GM18526 (cell line): ENCODE measurements around the gene XPNPEP3.

Experiments used
- POLR2A ChIP-seq: IDR thresholded peaks from 3 replicates; pipeline ENCODE4 v1.6.1; 2011; ENCODE audit not compliant: insufficient read length; ENCODE audit errors: extremely low read depth

XPNPEP3 gene

DNA sequence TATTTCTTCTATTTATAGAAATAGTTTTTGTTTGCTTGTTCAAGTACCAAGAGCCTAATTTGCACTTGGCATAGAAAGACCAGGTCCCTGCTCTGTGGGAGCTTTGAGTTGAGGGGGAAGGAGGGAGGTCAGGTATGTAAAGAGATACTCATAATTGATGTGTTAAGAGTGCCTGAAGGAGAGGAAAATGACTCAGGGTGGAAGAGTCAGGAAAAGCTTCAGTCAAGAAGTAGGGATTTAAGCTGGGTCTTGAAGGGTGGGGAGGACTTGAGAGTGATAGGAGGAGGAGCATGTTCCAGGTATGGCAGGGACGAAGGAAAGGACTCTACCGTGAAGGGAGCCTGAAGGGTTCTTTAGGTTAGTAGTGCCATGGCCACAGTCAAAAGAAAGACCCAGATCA, 103.2 kb downstream of the XPNPEP3 start:
- TF ChIP-seq POLR2A: no peak

DNA sequence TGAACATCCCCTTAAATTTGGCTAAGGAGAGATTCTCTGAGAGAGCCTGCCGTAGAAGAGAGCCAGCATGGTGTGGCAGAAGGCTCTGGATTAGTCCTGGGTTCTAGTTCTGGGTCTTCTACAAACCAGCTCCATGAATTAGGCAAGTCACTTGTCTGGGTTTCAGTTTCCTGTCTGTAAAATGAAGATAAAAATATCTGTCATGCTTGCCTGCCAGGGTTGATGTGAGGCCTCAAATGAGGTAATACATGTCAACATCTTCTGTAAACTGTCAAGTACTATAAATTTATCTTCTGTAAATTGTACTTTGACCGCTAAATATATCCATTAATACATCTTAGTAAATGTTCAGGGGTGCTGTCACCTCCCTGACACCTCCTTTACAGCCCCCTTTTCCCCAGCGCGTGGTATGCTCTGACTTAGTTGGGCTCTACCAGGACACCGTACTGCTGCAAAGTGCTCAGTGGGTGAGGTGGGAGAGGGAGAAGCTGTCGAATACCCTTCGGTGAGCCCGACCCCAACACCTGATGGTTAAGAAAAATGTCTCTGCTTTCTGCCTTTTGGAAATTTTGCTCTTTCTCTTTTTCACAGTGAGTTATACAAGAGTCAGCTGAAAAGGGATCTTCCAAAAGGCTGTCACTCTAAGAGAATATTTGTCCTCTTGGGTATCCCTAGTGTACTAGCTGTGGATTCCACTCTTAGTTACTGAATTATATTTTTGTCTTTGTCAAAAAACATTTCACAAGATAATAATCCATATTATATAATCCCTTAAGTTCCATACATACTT, 109.2 kb downstream of the XPNPEP3 start:
- TF ChIP-seq POLR2A: no peak

DNA sequence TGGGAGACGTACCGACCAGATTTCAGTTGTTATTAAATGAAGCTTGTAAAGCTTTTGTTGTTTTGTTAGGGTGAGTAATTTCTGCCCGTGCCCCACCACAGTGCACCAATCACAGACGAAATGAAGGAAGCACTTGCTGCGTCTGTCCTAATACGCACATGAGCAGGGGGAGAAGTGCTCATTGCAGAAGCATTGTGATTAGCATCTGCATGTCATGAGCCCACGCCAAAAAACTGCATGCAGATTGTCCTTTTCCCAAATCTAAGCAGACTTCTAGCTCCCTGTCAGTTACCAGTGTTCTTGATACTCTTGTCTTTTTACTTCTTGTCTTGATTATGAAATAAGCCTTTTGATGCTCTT, 109.8 kb downstream of the XPNPEP3 start:
- no peak for TF ChIP-seq POLR2A

DNA sequence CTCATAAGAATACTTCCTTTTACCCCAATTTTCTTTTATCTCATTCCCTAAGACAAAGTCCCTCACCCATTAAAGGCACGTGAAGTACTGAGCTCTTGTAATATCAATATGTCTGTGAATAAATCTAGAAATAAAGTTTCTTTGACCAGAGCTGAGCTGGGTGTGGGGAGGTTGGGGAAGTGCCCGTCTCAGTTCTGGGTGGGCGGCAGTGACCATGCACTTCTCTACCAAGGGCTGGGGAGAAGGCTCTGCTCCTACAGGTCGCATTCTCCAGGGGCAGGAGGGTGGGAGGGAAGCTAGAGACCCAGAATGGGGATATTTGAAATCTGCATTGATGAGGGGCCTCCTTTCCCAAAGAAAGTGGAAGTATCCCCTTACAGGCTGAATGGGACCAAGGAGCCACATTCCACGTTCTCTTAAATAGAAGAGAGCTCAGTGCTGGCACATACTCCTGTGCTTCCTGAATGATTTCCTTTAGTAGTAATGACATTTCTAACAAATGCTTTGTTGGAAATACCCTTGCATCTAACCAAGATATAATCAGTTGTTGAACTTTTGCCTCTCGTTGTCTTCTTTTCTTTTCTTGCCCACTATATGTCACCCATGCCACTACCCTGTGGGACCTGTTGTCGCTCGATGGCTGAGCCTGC, 110.3 kb downstream of the XPNPEP3 start:
- TF ChIP-seq POLR2A: no peak

DNA sequence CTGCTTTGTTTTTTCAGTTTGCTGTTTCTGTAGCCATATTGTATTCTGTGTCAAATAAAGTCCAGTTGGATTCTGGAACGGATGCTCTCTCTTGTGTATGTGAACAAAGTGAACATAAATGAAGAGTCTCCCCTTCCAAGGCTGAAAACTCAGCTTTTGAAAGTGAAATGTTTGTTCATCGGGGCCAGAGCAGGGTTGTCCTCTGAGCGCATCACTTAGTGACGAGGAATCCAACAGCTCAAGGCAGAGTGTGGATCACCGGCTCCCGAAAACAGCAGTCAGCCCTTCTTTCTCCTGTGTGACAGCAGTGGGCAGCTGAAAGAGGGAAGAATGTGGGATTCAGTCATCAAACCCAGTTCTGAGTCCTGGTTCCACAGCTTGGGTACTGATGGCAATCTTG, 115.6 kb downstream of the XPNPEP3 start:
- no peak for TF ChIP-seq POLR2A

DNA sequence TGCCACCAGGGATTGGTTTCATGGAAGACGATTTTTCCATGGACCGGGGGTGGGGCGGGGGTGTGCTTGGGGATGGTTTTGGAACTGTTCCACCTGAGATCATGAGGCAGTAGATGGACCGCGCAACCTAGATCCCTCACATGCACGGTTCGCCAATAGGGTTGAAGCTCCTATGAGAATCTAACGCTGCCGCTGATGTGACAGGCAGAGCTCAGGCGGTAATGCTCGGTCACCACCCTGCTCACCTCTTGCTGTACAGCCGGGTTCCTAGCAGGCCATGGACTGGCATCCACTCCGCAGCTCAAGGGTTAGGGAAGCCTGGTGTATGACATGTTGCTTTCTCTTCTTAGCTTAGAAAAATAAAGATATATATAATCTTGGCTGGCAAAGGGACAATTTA, 116.2 kb downstream of the XPNPEP3 start:
- no peak for TF ChIP-seq POLR2A

DNA sequence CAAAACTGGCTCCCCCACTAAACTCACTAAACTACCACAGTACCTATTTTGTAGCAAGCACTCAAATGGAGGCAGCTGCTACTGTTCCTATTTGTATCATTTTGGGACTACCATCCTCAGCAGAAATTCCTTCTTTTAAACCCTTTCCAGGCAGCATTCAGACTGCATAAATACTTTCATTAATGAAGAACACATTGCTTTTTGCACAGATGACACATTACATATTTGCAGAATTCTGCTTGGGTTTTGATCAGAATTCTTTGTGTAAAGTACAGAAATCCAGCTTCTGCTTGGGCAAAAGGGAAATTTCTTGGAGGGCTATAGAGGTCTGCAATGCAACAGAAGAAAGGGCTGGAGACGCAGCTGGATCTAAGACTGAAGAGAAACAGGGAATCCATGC, 118.4 kb downstream of the XPNPEP3 start:
- no peak for TF ChIP-seq POLR2A

DNA sequence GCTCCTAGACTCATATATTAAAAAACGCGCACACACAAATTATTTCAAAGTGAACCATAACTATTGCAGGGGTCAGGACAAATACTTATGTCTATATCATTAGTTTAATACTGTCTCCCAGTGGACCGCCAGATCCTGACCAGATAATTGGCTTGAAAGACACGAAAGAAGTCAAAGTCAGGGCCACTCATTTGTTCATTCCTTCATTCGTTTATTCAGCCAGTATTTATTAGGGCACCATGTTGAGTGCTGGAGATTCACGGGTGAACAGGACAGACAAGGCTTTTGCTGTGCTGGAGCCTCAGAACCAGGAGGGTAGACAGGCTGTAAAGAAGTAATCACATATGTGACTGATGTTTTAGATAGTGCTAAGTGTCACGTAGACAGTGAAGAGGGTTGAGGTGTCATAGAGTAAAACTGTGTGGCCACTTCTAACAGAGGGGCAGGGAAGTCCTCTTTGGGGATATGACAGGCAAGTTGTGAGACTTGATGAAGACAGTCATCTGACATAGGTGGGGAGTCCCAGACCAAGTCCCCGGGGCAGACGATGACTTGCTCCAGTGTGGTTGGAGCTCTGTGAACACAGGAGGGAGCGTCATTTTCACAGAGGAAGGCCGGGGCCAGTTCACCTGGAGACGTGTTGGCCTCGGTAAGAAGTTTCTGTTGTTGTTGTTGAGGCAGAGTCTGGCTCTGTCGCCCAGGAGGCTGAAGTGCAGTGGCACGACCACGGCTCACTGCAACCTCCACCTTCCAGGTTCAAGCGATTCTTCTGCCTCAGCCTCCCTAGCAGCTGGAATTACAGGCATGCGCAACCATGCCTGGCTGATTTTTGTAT, 120.1 kb downstream of the XPNPEP3 start:
- no peak for TF ChIP-seq POLR2A

DNA sequence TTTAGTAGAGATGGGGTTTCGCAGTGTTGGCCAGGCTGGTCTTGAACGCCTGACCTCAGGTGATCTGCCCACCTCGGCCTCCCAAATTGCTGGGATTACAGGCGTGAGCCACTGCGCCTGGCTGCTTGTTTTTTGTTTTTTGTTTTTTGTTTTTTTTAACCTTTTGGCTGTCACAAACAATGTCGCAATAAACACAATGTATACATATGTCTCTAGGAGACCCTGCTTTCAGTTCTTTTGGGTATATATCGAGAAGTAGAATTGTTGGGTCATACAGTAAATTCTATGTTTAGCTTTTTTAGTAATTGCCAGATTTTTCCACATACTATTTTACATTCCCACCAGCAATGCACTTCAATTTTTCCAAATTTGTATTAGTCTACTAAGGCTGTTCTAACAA, 122.2 kb downstream of the XPNPEP3 start:
- TF ChIP-seq POLR2A: no peak

DNA sequence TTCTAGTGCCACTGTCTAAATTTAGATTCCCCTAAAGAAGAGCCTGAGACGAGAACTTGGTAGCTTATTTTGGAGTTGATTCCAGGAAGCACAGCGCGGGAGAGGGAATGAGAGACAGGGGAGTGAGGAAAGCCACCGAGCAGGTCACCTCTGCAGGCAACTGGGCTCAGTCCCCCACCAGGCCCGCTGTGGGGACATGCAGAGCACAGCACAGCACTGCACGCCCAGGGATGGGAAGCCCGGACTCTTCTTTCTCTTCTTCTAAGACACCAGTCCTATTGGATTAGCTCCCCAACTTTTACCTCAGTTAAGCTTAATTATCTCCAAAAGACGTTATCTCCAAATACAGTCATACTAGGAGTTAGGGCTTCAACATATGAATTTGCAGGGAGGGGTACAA, 122.9 kb downstream of the XPNPEP3 start:
- no peak for TF ChIP-seq POLR2A
